Central memory CD4-positive, alpha-beta T cell (primary cell): ENCODE results near the gene TLCD5.

Experiments
- DNase-seq: peaks from one replicate; pipeline ENCODE4 v3.0.0; 2022

The TLCD5 gene

DNA sequence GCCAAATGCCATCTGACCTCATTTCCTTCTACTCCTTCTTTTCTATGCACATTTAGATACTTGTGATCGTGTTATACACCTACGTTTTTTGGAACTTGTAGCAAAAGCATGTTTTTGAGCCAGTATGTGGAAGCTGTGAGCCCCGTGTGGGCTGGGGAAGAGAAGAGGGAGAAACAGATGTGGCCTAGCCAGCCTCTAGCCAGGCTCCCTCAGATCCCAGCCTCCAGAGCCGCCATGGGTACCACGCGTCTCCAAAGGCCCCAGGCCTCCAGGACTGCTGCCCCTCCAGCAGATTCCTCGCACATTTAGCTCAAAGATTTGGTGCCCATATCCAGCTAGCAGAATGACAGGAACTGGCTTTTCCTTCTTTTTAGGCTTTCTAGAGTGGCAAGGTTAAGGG, 17.0 kb upstream of the TLCD5 start:
- DNase-seq: no peak

DNA sequence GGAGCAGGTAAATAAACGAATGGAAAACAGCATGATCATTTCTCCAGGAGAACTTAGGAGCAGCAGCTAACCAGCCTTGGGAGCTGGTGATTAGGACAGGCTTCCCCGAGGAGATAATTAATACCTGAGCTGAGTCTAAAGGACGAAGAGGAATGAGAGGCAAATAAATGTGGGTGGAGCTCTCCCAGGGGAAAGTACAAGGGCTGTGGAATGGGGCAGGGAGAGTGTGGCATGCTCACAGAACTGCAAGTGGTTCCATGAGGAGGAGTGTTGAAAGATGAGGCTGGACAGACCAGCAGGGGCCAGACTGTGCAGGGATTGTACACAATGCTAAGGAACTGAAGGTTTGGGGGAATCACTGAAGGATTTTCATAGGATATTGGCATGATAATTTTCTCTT, 14.2 kb upstream of the TLCD5 start:
- no peak for DNase-seq

DNA sequence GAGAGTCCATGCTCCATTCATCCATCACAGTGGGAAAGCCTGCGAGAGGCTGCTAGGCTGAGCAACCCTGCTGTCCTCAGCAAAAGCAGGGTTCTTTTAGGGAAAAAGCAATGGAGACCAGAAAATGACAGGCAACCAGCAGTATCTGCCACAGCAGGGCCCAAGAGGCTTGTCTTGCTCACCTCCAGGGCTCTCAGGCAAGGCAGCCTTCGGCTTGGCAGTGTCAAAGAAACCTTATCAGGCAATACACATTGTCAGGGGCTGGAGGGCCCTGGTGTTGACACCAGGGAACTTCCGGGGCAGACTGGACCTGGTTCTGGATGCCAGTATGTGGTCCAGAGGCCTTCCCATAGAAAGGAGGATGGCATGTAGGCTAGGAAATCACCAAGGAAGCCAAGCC, 10.2 kb upstream of the TLCD5 start:
- DNase-seq: no peak

DNA sequence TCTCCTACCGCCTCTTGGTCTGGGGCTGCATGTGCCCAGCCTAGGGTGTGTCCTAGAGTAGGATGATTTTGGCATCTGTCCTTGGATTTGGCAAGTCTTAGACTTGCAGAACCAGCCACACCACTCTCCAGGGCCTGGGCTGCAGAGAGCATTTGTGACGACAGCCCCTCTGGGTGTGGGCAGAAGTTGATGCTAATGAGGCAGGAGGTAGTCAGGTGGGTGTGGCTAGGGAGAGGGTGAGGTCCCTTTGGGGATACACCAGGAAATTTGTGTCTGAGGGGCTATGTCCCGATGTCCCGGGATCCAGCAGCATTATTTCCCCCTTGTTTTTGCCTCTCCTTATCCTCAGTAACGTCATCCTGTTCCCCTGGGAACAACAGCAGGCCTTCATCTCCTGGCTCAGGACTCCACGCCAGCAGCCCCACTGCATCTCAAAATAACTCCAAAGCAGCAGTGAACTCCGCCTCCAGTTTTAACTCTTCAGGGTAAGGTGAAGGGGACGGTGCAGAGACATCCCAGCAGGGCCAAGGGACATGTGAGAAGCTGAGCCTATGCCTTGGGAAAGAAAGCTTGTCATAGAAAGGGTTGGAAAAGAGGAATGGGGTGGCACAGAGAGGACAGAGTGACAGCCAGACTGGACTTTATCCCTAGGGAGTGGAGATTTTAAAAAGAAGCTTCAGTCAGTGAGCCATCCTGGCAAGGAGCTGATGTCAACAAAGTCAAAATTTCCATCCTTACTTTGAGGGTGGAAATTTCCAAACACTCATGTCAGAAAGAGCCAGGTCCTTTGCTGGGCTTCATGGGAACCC, 8.0 kb upstream of the TLCD5 start:
- no peak for DNase-seq

DNA sequence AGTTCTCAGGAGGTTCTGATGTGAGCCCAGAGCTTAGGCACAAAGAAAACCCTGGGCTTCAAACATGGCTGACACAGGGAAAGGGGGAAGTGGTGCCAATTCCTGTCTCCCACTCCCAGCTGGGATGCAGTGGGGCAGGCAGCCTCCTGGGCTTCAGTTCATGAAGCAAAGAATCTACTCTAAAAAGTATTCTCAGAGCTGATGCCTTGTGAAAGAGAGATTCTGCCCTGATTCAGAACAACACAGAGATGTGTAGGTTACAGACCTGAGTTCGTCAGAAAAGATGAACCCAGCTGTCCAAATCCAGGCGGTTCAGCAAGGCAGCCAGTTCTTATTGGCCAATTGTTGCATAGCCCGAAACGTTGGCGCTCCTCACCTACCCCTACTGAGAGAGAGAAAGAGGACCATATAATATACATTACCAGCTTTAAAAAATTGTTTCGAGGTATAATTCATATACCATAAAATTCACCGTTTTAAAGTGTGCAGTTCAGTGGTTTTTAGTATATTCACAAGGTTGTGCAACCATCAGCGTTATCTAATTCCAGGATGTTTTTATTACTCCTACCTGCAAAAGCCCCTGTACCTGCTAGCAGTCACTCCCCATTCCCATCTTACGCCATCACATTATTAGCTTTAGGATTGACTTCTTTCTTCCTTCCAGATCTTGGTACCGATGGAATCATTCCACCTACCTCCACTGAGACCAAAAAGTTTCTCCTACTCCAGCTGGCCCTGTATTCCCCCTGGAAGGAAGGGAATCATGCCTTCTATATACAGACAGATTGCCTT, 7.2 kb upstream of the TLCD5 start:
- no peak for DNase-seq

DNA sequence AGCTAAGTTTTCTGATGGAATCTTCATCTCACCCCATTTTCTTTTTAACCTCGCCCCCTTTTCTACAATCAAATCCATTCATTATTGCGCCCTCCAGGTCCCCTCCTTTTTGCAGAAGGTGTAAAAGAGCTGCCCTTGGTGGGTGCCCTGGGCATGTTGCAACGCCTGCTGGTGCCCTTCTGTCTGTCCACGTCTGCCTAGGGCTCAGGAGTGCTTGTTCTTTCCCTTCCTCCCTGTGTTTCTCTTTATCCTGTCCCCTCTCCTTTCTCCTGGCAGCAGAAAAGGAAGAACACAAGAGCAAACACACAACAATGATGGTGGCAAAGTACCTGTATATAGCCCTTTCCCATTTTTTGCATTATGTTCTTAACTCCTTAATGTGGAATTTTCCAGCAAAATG, 6.2 kb upstream of the TLCD5 start:
- DNase-seq: no peak

DNA sequence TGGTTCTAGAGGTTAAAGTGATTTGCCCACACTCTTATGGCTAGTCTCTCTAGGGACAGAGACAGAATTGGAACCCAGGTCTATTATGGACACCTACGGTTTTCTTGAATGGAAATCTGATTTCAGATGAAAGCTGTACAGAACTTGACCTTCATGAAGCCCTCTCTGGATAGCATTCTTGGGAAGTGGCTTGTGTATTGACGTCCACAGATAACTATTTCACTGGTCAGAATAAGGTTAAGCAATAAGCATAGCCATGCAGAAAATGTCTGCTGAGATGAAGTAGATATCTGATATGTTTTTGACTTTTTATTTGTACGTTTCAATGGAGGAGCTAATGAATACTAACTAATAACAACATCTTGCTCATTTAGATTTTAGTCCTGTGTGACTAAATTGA, 1.1 kb downstream of the TLCD5 start:
- DNase-seq: no peak

DNA sequence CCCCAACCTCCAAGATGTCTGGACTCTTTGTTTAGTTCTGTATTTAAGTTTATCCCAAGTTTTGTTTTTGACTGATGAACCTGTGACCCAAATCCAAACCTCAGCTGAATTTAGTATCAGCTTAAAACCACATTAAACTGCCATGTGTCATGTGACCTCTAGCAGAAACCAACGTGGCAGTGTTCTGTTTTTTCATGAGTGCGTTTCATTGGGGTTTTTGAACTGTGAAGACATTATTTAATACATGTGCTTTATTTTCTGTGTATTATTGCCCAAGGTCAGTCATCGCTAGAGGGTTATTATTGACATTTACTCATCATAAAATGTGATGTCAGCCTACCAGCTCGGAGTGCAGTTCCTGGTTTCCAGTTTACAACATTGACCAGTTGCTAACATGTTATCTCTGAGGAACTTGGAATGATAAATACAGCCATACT, 1.8 kb downstream of the TLCD5 start:
- DNase-seq: peak; percentile 23

DNA sequence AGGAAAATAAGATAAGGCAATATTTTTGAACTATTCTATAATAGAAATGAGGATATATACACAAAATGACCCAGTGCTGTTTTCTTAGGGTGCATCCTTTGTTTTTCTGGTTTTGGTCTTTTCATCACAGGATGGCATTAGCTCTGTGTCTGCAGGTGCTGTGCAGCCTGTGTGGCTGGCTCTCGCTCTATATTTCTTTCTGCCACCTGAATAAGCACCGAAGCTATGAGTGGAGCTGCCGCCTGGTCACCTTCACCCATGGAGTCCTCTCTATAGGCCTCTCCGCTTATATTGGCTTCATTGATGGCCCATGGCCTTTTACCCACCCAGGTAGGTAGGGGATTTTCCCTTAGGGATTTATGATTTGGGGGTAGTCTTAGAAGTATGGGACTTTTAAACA, 2.2 kb downstream of the TLCD5 start:
- no peak for DNase-seq

DNA sequence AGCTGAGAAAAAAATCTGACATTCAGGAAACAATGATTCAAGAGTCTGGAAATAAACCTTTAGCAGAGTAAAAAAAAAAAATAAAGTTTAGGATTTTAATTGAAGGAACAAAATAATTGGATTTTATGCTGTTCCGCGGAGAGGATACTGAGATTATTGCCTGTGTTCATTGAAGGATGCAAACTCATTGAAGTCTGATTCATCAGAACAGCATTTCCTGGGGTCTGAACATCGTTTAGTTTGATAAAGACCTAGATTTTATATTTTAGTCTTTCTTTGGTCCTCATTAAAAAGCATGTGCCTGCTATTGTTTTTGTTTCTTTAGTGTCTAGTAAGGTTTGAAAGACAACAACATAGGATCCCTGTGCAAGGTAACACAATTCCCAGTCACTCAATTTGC, 4.5 kb downstream of the TLCD5 start:
- DNase-seq: no peak

DNA sequence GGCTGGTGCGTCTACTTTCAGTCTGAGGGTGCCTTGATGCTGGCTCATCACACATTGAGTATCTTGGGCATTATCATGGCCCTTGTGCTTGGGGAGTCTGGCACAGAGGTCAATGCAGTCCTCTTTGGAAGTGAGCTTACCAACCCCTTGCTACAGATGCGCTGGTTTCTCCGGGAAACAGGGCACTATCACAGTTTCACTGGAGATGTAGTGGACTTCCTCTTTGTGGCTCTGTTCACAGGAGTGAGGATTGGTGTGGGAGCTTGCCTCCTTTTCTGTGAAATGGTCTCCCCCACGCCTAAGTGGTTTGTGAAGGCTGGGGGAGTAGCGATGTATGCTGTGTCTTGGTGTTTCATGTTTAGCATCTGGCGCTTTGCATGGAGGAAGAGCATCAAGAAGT, 4.9 kb downstream of the TLCD5 start:
- DNase-seq: no peak

DNA sequence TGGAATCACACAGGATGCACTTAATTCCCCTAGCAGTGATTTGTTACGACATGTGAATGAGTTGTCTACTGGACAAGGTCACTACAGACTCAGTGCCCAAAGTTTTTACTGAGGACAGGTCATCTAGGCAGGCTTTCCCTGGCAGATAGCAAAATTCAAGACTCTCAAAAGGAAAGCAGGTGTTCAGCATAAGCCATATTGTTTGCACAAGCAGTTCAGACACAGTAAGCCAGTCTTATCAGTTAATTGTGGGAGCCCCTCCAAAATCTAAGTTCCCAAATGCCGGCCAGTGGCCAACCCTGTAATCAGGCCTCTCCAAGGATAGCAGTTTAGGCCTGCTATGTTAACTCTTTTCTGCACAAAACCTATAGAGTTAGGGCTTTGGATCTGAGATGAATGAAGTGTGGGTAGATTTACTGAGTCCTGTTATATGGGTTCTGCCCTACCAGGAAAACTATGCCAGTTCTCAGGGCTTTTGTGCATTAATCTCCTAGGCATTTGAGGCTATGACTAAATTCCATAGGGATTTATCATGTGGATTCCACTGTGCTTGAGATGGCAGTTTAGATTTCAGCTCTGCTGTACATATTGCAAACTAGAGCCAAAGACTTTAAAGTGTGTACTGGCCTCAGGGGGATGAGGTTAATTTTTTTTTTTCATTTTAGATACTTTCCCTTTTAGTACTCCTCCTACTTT, 6.3 kb downstream of the TLCD5 start:
- DNase-seq: no peak

DNA sequence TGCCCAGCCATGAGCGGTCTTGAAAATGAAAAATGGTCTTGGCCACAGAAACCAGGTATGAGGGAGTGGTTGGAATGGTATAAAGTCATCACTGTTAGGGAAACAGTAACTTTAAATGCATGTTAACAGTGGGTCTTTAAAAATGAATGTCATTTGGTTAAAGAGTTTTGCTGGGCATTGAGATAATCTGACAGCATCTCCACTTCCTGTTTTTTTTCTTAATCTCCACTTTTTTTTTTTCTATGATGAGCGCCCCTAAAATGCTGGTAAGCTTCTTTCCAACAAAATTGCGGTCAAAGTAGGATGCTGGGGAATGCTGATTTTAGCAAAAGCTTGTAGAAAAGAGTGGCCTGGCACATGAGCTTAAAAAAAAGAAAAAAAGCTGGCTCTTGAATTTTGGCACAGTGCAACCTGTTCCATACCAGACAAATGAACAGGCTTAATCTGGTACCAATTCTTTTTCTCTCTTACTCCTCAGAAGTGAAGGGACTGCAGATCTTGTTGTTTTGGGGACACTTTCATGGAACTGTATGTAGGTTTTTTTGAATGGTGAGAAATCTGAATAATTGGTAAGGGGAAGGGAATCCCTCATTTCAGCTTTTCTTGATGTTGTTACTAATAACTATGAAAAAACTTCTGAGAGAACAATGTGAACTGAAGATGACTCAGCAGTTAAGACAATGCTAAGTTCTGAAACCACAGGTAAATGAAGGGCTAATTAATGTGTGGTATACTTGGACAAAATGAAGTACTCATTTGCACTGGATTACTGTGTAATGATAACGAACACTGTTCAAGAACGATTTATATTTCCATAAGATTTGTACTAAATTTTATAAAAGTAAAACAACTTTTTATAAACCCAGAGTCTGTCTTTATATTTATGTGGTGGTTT, 8.0 kb downstream of the TLCD5 start:
- no peak for DNase-seq

DNA sequence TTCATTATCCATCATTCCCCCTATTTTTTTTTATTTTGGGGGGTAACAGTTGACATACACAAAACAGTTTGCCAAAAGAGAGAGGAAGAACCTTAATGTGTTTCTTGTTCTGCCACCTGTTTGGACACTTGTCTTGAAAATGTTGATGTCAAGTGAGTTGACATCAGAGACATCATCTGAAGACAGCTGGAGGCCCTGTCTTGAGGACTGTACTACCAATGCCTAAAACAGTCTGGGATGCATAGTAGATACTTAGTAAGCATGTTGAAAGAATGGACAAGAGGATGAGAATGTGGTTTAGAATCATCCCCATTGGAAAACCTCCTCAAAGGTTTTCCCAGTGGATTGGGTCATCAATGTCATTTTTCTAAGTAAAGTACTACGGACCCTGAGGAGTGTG, 8.7 kb downstream of the TLCD5 start:
- DNase-seq: no peak

DNA sequence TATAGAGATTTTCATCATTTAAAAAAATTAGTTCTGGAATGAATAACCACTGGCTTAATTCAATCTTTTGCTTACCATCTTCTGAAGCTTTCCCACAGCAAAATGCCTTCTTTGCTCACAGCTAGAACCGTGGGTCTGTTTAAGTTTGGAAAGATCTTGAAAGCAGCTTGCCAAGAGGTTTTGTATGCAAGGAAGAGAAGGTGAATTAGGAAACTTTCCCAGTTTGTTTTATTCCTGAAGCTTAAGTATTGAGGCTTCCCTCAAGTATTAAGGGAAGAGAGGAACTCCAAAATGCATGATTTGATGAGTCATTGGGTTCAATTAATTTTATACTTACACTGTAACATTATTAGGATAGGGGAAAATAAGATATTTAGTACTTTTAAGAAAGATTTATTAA, 9.2 kb downstream of the TLCD5 start:
- DNase-seq: no peak

DNA sequence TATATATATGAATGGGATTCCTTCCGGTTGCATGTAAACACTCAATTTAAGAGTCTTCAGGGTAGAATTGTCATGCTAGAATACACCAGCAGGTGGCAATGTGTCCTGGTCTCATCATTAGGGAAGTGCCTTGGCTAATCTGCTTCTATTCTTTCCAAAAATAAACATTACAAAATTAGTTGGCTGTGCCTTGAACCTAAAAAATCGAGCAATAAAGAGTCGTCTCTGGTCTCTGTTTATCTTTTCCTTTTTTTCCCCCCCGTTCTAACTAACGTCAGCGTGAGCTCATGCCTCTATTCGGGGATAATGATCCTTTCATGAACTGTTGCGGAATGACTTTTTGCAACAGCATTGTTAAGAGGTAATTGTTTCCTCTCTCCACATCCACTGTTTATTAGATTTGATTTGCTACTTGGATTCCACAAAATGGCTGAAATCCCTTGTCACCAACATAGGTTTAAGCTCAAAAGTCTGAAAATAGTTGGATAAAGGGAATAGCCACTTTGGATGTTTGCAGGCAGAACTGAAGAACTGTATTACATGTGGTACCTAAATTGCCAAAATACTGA, 9.9 kb downstream of the TLCD5 start:
- peak; percentile 60 for DNase-seq

DNA sequence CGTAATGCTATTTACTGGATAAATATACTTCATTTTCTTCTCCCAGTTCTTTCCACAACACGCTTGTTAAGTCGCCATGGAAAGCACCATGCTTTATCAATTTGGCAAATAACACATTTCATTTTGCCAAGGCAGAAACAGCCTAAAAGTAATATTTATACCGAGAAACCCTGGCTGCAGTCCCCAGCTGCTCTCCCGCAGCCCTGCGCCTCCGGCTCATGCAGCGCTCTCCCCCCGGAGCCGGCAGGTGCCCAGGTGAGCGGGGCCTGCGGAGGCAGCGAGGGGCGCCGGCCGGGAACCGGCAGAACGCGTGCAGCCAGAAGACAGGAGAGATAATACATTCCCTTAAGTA, 10.4 kb downstream of the TLCD5 start:
- peak; percentile 17 for DNase-seq

DNA sequence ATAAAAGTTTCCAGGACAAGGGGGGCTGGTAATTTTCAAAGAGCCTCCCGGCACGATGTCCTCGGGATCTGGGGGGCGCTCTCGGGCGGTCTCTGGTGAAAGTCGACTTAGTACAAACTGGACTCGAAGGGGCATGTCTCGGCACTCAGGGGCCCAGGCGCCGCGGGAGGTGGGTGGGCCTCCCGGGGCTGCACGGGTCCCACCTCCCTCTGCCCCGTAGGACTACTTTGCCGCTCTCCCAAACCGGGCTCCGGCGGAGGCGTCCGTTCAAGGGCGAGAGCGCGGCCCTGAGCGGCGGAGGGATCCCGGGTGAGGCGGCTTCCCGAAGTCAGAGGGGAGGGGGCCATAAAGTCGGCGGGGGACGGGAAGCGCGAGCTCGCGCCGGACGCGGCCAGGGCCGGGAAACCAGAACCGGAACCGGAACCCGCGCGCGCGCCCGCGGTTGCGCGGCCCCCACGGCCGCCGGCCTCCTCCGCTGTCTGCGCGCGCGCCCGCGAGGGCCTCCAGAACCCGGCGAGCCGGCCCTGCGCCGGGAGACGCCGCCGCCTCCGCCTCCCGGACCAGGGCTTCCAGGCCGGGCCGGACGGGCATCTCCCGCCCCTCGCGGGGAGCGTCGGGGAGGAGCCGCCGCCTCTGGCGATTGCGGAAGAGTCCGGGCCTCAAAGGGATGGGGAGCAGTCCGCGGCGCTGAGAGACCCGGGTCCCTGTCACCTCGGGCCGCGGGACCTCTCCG, 11.0 kb downstream of the TLCD5 start, which contains the start of gene ARHGEF12:
Gene ARHGEF12 (plus strand): TSS at position 506 of the 733 bp plus-strand sequence. CDS start 831 bp downstream, outside the sequence.
- DNase-seq: peak; percentile 45

DNA sequence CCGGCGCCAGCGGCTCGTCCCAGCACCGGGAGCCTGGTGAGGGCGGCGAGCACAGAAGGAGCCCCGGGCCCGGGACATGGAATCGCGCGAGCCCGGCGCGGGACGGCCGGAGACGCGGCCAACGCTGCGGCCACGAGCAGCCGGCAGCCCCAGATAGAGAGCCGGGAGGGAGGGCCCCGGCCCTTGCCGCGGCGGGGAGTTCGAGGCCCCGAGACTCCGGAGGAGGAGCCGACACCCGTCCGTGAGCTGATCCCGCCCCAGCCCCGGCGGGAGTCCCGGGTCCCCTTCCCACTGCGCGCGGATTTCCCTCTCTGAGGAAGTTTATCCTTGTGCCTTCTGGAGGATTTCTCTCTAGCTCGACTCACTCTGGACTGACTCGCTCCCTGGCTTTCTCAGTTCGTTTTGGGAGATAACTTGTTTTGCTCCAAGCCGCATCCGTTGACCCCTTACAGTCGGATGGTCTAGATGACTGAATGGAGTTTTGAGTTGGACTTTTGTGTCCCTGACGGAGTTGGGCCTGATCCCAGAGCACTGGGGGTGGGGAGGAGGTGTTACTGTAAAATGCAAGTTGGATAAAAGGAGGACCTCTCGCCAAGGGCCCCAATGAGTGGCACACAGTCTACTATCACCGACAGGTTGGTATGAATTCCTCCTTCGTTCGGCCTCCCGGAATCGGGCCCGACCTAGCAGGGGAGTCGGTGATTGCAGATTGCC, 11.7 kb downstream of the TLCD5 start:
- peak; percentile 9 for DNase-seq

DNA sequence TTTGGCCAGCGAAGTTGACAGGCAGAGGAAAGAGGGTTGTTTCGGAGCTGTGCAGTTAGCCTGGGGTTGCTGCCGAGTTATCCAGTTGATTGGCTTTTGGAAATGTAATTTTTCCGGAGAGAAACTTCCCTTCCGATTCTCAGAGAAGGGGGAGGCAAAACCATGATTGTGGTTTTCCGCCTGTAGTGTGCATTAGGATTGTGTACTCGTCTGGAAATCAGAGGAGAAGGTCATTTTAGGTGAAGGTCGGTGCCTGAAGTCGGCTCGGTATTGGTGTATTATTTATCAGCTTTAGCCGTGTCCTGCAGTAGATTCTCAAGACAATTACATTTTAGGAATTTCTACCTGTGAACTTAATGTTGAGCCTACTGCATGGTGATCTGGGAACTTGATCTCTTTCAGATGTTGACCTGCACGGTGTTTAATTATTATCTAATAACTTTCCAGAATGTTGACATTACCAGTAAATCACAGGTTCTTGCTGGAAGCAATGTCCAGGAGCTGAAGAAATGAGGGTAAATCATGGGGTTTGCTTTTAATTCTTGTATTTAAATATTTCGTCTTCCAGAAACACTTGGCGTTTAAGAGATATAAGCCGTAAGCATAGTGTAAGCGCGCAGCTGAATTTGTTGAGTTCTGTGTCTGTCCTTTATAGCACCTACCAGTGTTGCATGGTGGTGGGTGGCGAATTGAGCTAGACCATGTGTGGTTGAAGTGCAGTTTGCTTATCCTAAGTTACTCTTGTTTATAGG, 12.4 kb downstream of the TLCD5 start:
- no peak for DNase-seq
